GM21447 (cell line): ENCODE measurements around the gene ANTKMT.
"Not testable (repeated sequence)": the region's sequence is repeated elsewhere in the genome, so short reads cannot be mapped to it uniquely, and the experiment has no call there.

ENCODE experiments used
- ATAC-seq: cut with Tn5 transposase; IDR thresholded peaks from one replicate; pipeline ENCODE4 v1.9.1; 2021; ENCODE audit not compliant: unreplicated experiment

ANTKMT gene

GRCh38 chr16:680967-681745 lies 39.8 kb upstream of the ANTKMT start:
- no peak for ATAC-seq

GRCh38 chr16:681746-682427 lies 39.1 kb upstream of the ANTKMT start:
- no peak for ATAC-seq

GRCh38 chr16:682493-683395 lies 38.2 kb upstream of the ANTKMT start:
- ATAC-seq, result no peak

- no peak for ATAC-seq
Observed at GRCh38 chr16:683396-684070, 37.4 kb upstream of the ANTKMT start.

GRCh38 chr16:684071-684794 lies 36.7 kb upstream of the ANTKMT start, which contains the start of gene JMJD8:
JMJD8 (minus strand) TSS chr16:684334; CDS start chr16:684319, 15 bp downstream.
- ATAC-seq, result peak; percentile 47

- no peak for ATAC-seq
Observed at GRCh38 chr16:684961-685696, 35.8 kb upstream of the ANTKMT start.

- no peak for ATAC-seq
Observed at GRCh38 chr16:685967-686366, 35.0 kb upstream of the ANTKMT start.

- ATAC-seq, result no peak
Observed at GRCh38 chr16:686459-687260, 34.3 kb upstream of the ANTKMT start.

- no peak for ATAC-seq
Observed at GRCh38 chr16:687499-687898, 33.4 kb upstream of the ANTKMT start.

GRCh38 chr16:689175-689897 lies 31.6 kb upstream of the ANTKMT start:
- ATAC-seq, result no peak

GRCh38 chr16:691242-691641 lies 29.7 kb upstream of the ANTKMT start:
- ATAC-seq, result not testable (repeated sequence)

- no peak for ATAC-seq
Observed at GRCh38 chr16:692356-693108, 28.4 kb upstream of the ANTKMT start.

- ATAC-seq, result no peak
Observed at GRCh38 chr16:693364-693763, 27.6 kb upstream of the ANTKMT start.

GRCh38 chr16:693766-694165 lies 27.2 kb upstream of the ANTKMT start:
- ATAC-seq, result no peak

GRCh38 chr16:694187-694862 lies 26.6 kb upstream of the ANTKMT start:
- ATAC-seq, result no peak

- no peak for ATAC-seq
Observed at GRCh38 chr16:694863-695354, 26.0 kb upstream of the ANTKMT start.
